Epithelial cell of esophagus (primary cell): ENCODE data around the gene CCDC83.
A peak's percentile ranks its signal among the peaks of the same experiment; 100 is the strongest.

Experiments
- DNase-seq: peaks from one replicate; pipeline ENCODE4 v3.0.0; 2010; ENCODE audit warnings: low read depth
- H3K4me3 ChIP-seq: 2 replicates; pipeline ENCODE4 v1.5.1; 2011; ENCODE audit warnings: mild to moderate bottlenecking, low read length, control low read depth
- TF ChIP-seq, protein P1 (sequence below): IDR thresholded peaks from 2 replicates; pipeline ENCODE4 v1.5.1; 2011; ENCODE audit warnings: low read depth, mild to moderate bottlenecking, low read length, control low read depth, inconsistent platforms; ENCODE audit not compliant: insufficient read depth; ENCODE audit errors: missing control alignments

Gene CCDC83

GRCh38 chr11:85822814-85823213 lies 32.4 kb upstream of the CCDC83 start:
- DNase-seq = peak; percentile 7
- TF ChIP-seq, protein P1, sequence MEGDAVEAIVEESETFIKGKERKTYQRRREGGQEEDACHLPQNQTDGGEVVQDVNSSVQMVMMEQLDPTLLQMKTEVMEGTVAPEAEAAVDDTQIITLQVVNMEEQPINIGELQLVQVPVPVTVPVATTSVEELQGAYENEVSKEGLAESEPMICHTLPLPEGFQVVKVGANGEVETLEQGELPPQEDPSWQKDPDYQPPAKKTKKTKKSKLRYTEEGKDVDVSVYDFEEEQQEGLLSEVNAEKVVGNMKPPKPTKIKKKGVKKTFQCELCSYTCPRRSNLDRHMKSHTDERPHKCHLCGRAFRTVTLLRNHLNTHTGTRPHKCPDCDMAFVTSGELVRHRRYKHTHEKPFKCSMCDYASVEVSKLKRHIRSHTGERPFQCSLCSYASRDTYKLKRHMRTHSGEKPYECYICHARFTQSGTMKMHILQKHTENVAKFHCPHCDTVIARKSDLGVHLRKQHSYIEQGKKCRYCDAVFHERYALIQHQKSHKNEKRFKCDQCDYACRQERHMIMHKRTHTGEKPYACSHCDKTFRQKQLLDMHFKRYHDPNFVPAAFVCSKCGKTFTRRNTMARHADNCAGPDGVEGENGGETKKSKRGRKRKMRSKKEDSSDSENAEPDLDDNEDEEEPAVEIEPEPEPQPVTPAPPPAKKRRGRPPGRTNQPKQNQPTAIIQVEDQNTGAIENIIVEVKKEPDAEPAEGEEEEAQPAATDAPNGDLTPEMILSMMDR = no peak
- H3K4me3 ChIP-seq = no peak overlapping the region

- no peak overlapping the region for H3K4me3 ChIP-seq
- TF ChIP-seq, protein P1 = no peak
- no peak for DNase-seq
These were observed 31.4 kb upstream of the CCDC83 start for GRCh38 chr11:85823816-85824215.

- TF ChIP-seq, protein P1 = no peak
- DNase-seq = no peak
- H3K4me3 ChIP-seq = no peak overlapping the region
These were observed 29.6 kb upstream of the CCDC83 start for GRCh38 chr11:85825616-85826015.

DNA sequence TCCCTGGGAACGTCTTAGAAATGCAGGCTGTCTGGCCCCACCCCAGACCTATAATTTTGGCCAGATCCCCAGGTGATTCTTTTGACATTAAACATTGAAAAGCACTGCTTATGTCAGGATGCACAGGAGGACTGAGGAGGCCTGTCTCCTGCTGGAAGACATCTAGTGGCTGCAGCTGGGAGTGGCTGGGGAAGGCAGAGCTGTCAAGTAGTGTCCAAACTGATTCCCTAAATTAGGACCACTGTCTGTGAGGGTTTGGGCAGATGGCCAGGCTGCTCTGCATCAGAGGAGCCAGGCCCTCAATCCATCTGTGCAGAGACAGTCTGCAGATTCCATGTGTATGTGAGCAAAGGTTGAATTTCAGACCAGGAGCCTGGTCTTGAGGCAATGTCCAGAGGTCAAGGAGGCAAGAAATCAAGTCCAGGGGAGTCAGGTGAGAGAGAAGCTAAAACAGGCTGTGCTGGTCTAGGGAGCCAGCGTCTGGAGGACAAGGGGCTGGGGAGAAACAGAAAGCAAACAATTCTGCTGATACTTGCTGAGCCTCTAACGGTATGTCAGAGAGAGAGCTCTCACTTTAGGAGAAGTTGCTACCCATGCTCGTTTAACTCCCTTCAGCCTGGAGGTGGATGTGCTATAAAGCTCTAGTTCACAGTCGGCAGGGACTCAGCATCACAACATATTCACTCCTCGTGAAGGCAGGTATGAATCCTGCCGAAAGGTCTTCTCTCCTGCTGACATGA lies 28.9 kb upstream of the CCDC83 start:
- TF ChIP-seq, protein P1 = peak; percentile 75
- DNase-seq = peak; percentile 50
- no peak overlapping the region for H3K4me3 ChIP-seq

DNA sequence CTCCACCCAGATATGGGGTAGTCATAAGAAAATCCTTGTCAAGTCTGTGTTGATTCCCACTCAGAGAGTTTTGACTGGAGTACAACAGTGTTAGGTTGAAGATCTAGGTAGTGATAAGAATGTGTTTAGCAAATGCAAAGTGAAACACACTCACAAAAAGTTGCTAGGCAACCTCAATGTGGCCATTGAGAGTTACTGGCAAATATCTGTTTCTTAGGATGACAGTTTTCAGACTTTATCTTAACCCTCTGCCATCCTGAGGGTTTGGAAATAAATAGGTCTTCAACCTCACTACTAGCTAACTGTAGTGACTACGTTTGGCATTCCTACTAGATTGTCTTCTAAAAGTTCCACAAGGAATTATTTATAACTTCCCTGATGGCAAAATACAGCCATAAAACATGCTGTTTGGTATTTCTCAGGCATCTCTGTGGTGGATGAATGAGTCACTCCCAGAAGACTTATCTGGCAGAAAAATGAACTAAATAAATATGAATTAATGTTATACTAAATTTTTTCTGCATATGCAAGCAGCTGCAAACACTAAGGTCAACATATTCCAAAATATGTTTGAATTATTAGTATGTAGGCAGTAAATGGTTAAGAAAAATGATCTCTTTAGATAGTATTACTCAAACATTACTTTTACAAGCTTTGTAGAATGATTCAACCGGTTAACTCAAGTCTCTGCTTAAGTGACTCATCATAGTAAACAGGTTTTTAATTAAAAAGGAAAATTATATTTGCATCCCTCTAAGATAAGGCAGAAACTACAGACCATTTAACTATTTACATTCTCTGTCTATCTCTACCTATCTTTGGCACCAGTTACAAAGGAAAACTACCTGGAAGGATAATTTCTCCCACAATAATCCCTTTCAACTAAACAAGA lies 27.2 kb upstream of the CCDC83 start:
- DNase-seq = peak; percentile 72
- no peak overlapping the region for H3K4me3 ChIP-seq
- TF ChIP-seq, protein P1 = no peak

DNA sequence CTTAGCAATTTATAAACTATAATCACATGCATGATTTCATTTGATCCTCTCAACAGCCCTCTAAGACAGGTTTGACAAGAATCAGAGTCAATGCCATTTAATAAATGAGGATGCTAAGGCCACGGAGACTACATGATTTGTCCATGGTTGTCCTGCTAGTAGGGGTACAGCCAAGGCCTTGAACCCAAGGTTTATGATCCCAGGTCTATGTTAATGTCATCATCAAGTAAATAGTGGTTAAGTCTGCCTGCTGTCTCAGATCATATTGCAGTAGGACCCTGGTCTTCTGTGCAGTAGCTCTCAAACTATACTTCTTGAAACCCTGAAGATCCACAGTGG lies 26.6 kb upstream of the CCDC83 start:
- DNase-seq = peak; percentile 49

More for the DNA sequence above, 26.6 kb upstream of the CCDC83 start:
- H3K4me3 ChIP-seq = no peak overlapping the region
- TF ChIP-seq, protein P1 = no peak
